ENCODE measurements around the gene LRRC1. TPM values are rescaled to one million over a fixed set of nuclear protein-coding genes. Genes with fewer than 3 reads are reported as not detected.

LRRC1 gene
- total and polyA plus RNA-seq, 2 of the 13 experiments (the other 11 are each of a cell fraction or from before 2014, with no cell fraction given), result 15.6 to 27.7 TPM

DNA sequence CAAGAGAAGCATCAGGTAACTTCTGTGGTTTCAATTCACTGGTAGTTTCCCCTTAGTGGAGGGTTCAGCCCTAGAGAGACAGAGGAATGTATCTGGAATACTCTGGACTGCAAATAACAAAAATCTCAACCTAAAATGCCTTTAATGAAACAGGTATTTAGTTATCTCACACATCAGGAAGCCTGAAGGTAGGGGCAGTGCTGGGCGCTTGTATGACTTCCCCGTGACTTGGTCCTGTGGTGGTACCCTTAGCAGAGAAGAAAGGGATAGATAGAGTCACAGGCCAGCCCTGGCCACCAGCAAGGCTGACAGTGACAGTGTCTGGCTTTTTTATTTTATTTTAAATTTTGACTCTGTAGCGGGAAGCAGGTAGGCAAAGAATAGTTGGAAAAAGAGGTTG lies 14.9 kb downstream of the LRRC1 start (continued):
- TF ChIP-seq JUN (CRISPR knock-in tag; IDR thresholded peaks at IDR 0.05), result no peak
- no peak for TF ChIP-seq RBM22 (optimal IDR thresholded peaks at IDR 0.05; ENCODE audit: low read length)
- no peak for TF ChIP-seq ZNF773 (CRISPR knock-in tag; IDR thresholded peaks at IDR 0.05; ENCODE audit: borderline replicate concordance)
- TF ChIP-seq, protein P1, sequence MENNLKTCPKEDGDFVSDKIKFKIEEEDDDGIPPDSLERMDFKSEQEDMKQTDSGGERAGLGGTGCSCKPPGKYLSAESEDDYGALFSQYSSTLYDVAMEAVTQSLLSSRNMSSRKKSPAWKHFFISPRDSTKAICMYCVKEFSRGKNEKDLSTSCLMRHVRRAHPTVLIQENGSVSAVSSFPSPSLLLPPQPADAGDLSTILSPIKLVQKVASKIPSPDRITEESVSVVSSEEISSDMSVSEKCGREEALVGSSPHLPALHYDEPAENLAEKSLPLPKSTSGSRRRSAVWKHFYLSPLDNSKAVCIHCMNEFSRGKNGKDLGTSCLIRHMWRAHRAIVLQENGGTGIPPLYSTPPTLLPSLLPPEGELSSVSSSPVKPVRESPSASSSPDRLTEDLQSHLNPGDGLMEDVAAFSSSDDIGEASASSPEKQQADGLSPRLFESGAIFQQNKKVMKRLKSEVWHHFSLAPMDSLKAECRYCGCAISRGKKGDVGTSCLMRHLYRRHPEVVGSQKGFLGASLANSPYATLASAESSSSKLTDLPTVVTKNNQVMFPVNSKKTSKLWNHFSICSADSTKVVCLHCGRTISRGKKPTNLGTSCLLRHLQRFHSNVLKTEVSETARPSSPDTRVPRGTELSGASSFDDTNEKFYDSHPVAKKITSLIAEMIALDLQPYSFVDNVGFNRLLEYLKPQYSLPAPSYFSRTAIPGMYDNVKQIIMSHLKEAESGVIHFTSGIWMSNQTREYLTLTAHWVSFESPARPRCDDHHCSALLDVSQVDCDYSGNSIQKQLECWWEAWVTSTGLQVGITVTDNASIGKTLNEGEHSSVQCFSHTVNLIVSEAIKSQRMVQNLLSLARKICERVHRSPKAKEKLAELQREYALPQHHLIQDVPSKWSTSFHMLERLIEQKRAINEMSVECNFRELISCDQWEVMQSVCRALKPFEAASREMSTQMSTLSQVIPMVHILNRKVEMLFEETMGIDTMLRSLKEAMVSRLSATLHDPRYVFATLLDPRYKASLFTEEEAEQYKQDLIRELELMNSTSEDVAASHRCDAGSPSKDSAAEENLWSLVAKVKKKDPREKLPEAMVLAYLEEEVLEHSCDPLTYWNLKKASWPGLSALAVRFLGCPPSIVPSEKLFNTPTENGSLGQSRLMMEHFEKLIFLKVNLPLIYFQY (CRISPR knock-in tag; IDR thresholded peaks at IDR 0.05; ENCODE audit: borderline replicate concordance), result no peak
- TF ChIP-seq ARNT2 (CRISPR knock-in tag; IDR thresholded peaks at IDR 0.05; ENCODE audit: low read depth), result no peak

DNA sequence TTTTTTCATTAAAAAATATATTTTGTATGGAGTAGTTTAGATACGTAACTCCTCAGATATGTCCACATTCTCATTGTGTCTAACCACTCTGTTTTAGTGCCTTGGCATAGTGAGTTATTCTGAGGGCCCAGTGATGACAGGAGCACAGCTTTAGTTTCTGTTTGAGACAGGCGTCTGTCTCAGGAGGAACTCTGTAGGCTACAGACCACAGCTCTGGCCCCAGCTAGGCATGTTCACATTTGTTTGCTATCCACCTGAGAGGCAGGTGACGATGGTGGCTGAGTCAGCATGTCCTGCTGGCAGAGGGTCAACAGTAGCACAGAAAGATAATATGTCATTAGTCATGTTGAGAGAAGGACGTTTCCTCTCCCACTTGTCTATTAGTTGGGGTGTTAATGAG lies 16.3 kb downstream of the LRRC1 start:
- ATAC-seq (peak; percentile 34; the same call in 2 of the 3 replicates), DNase-seq (ENCODE audit: low spot score) (peak; percentile 51), FAIRE-seq (no peak)
- no TSS peak for BruUV-seq (replicated peaks)
- no peak overlapping the region for H3K4me3 ChIP-seq (replicated peaks in 1 of 3; ENCODE audit: insufficient read depth in 1 of 3, low read depth in 2 of 3, low read length in 3 of 3)
- ChIA-PET CTCF (ENCODE audit: low intra/inter-chr PET ratio, low total read pairs) (no interaction called here), POLR2A (interaction anchor here (2.0 kb wide), 1 partner anchor 15 kb away, joined by 13 read pairs; the partner anchor contains the start of gene LRRC1)
- 64% methylated on average over 4 of the region's 4 CpGs for WGBS (ENCODE audit: low lambda C conversion rate)
- no peaks in the 10 kb centered on the region for H3K9me3 ChIP-seq (ENCODE audit: low read length)
- in situ Hi-C loops (cut with HindIII; ENCODE audit: extremely low pct_ligation_motif_present, low pct_unique_long_range_greater_than_20kb) (no loop called here), intact Hi-C loops (cut with micrococcal nuclease; ENCODE audit: unreplicated experiment) (loop anchor here (2.0 kb wide), 1 partner anchor 14 kb away; no protein-coding TSS in a partner anchor)
- no peak overlapping the region for H3K9ac ChIP-seq (ENCODE audit: insufficient read depth, low read depth, low read length)
- no peaks in the 10 kb centered on the region for H3K27me3 ChIP-seq (ENCODE audit: control insufficient read depth in 1 of 2, insufficient read depth in 2 of 2, low read length in 2 of 2)
- peaks cover 61% of the 10 kb centered on the region for H3K4me1 ChIP-seq (ENCODE audit: insufficient read depth, low read length)
- H3K36me3 ChIP-seq (replicated peaks in 1 of 2; ENCODE audit: control insufficient read depth in 1 of 2, insufficient read depth in 2 of 2, low read length in 2 of 2), result 0 out of 5 replicates have a peak, but pooled peaks cover 3 to 5% of the 10 kb centered on the region in 2 experiments
- H4K20me1 ChIP-seq (ENCODE audit: insufficient read depth, low read length), result peaks cover 30% of the 10 kb centered on the region; the same call in 1 of the 2 replicates
- H3K27ac ChIP-seq (ENCODE audit: extremely low read length, insufficient read depth, low read length), result no peak overlapping the region
- H2AFZ ChIP-seq (ENCODE audit: low read length), result no peak overlapping the region
- 0 out of 2 replicates have a peak overlapping the region, but pooled peaks have one; percentile 16 for H3K4me2 ChIP-seq (ENCODE audit: low read depth, low read length)
- H3K79me2 ChIP-seq (ENCODE audit: insufficient read depth, low read length), result peaks cover 74% of the 10 kb centered on the region
- TF ChIP-seq MAFG (CRISPR knock-in tag; IDR thresholded peaks at IDR 0.05), result peak; percentile 56; the same call in 1 of the 2 replicates
- no peak for TF ChIP-seq SOX13 (IDR thresholded peaks at IDR 0.05)
- TF ChIP-seq SOX13 (CRISPR knock-in tag; conservative IDR thresholded peaks at IDR 0.05 in 1 of 2, IDR thresholded peaks at IDR 0.05 in 1 of 2), result peak in 1 of 2 experiments; percentile 20; a peak in 1 of 4 replicates
- TF ChIP-seq FOXA3 (CRISPR knock-in tag; IDR thresholded peaks at IDR 0.05), result peak; percentile 33; the same call in 1 of the 2 replicates
- TF ChIP-seq PAX8 (CRISPR knock-in tag; IDR thresholded peaks at IDR 0.05; ENCODE audit: borderline replicate concordance), result no peak
- TF ChIP-seq ZEB1 (IDR thresholded peaks at IDR 0.05; ENCODE audit: insufficient replicate concordance, low read depth), result peak; percentile 79
- TF ChIP-seq ZNF678 (CRISPR knock-in tag; IDR thresholded peaks at IDR 0.05), result no peak
- TF ChIP-seq ZNF7 (CRISPR knock-in tag; IDR thresholded peaks at IDR 0.05), result no peak
- no peak for TF ChIP-seq NR2F6 (IDR thresholded peaks at IDR 0.05)
- 0 out of 2 replicates have a peak, but pooled peaks have one; percentile 15 for TF ChIP-seq NR2F6 (CRISPR knock-in tag; IDR thresholded peaks at IDR 0.05)
- peak; percentile 37; the same call in 1 of the 2 replicates for TF ChIP-seq SALL1 (CRISPR knock-in tag; IDR thresholded peaks at IDR 0.05)
- TF ChIP-seq MAFF (IDR thresholded peaks at IDR 0.05; ENCODE audit: low read depth, low read length), result peak; percentile 80
- TF ChIP-seq TBX2 (CRISPR knock-in tag; IDR thresholded peaks at IDR 0.05; ENCODE audit: borderline replicate concordance), result peak; percentile 53; the same call in 1 of the 2 replicates
- TF ChIP-seq SAP130 (CRISPR knock-in tag; IDR thresholded peaks at IDR 0.05; ENCODE audit: low read depth), result peak; percentile 63
- TF ChIP-seq TEAD3 (CRISPR knock-in tag; optimal IDR thresholded peaks at IDR 0.05; ENCODE audit: borderline replicate concordance), result peak; percentile 28
- no peak for TF ChIP-seq ZNF33B (CRISPR knock-in tag; IDR thresholded peaks at IDR 0.05)
- TF ChIP-seq, protein P2, sequence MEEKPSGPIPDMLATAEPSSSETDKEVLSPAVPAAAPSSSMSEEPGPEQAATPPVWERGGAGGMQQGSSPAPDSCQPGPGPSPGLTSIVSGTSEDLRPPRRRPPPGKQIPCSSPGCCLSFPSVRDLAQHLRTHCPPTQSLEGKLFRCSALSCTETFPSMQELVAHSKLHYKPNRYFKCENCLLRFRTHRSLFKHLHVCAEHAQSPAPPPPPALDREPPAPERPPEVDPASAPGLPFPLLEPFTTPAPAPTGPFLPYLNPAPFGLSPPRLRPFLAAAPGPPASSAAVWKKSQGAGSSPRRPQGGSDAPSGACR (CRISPR knock-in tag; IDR thresholded peaks at IDR 0.05), result no peak

Data from HepG2 (cell line).